Stimulated activated CD4-positive, alpha-beta T cell treated with anti-CD3 and anti-CD28 coated beads, Interleukin-1b, Interleukin-23, amount 100 ng/mL, for 4 hours (primary cell): Measurements from ENCODE around the gene LZTR1.
"Not testable (repeated sequence)": the region's sequence is repeated elsewhere in the genome, so short reads cannot be mapped to it uniquely, and the experiment has no call there.

ENCODE experiments used
- DNase-seq, 2 donors: peaks; one replicate each; pipeline ENCODE4 v3.0.0-alpha.2; 2020; ENCODE audit warnings: low read depth in 2 of 2

The LZTR1 gene

GRCh38 chr22:20996598-20997535, 14.8 kb downstream of the LZTR1 start:
- no peak for DNase-seq

DNA sequence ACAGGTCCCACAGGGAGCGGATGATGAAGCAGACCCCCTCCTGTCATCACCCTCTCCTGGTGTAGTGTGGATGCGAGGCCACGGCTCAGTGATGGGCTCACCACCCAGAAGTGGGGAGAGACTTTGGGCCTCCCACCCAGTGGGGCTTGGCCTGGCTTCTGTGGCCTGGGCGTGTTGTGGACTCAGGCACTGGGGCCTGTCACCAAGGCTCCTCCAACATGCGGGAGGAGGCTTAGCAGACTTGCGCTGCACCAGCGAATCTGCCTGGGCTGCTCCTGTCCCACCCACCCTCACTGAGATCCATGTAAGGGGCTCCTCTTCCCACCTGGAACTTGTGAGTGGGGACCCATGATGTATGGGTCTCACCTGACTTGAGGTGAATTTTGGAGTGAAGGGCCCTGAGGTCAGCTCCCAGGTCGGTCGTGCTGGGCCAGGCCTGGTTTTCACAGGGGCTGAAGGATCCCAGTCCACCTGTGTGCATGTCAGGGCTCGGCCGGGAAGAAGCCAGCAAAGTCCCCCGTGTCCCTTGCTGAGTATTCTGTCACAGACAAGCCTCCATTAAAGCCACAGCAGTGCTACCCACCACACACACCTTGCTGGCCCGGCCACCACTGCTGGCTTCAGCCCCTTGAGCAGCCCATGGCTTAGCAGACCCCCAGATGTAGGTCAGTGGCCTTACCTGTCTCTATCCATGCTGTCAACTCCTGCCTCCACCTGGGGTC, 15.6 kb downstream of the LZTR1 start:
- no peak for DNase-seq

GRCh38 chr22:20998411-20999336, 16.6 kb downstream of the LZTR1 start:
- DNase-seq = no peak

DNA sequence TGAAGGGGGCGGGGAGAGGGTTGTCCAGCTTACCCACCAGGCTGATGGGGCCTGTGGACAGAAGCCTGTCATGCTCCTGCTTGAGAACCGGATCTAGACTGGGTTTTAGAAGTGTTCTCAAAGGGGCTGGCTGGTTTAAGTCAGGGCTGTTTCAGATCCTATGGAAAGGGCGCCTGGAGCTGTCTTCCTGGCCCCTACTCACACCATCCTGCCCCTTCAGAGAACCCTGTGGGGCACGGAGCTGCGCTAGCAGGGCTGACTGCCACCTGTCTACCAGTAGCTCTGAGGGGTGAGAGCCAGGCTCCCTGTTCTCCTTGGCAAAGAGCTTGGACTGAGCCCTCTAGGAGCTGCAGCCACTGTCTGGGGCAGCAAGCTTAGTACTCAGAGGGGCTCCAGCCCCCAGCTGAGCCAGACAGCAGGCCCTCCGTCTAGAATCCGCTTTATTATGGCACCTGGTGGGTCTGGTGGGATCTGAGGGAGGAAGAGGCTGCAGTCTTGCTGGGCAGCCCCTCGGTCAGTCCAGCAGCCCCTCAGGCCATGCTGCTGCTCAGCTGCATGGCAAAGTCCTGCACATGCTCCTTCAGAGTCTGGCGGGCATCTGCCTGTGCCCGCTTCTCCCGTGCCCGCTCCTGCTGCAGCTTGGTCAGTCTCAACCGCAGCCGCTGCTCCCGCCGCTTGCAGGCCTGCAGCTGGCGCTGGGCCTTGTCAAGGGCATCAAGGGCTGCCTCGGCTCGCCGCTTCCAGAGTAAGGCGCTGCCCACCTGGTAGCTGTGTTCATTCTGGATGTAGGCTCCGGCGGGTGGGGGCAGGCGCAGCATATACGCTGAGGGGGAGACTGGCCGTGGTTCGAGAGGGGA, 17.5 kb downstream of the LZTR1 start:
- DNase-seq = no peak

- no peak for DNase-seq
These were observed 18.3 kb downstream of the LZTR1 start for GRCh38 chr22:21000207-21000986.

GRCh38 chr22:21000987-21001600, 19.0 kb downstream of the LZTR1 start:
- DNase-seq = no peak

DNA sequence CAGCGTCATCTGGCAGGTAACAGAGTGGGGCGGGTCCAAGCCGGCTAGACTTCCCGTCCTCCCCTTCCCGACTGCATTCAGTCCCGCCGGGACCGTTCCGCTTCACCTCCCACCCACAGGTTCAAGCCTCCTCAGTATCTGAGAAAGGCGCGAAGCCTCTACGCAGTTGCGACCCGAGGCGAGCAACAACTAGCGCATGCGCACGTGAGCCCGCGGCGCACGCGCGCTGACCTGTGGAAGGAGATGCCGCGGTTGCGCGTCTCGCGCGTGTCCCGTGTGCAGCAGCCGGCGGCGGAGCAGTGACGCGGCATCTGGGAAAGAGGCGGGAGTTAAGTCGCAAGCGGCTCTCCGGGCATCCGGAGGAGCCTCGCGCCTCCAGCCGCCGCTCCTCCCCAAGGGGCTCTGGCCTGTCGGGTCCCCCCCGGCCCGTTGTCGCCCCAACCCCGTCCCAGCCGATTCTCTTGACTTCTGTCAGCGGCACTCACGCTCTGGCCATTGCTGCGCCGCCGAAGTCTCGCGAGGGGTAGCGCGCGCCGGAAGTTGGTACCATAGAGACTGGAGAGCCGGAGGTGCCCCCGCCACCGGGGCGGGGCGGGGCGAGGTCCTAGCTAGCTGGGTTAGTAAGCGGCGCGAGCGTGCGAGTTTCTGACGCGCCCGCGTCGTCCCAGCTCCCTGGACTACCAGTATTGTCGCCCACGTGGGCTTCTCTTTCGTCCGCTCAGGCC, 19.7 kb downstream of the LZTR1 start, which contains the start of gene THAP7:
Gene THAP7, minus strand, starts transcription at position 518 of the 725 bp plus-strand sequence. Its CDS starts 207 bp downstream, at position 311.
- peak; percentile 95 to 97 for DNase-seq

GRCh38 chr22:21003782-21004181, 21.7 kb downstream of the LZTR1 start:
- no peak for DNase-seq

- DNase-seq = not testable (repeated sequence)
These were observed 27.1 kb downstream of the LZTR1 start for GRCh38 chr22:21009208-21009607.

DNA sequence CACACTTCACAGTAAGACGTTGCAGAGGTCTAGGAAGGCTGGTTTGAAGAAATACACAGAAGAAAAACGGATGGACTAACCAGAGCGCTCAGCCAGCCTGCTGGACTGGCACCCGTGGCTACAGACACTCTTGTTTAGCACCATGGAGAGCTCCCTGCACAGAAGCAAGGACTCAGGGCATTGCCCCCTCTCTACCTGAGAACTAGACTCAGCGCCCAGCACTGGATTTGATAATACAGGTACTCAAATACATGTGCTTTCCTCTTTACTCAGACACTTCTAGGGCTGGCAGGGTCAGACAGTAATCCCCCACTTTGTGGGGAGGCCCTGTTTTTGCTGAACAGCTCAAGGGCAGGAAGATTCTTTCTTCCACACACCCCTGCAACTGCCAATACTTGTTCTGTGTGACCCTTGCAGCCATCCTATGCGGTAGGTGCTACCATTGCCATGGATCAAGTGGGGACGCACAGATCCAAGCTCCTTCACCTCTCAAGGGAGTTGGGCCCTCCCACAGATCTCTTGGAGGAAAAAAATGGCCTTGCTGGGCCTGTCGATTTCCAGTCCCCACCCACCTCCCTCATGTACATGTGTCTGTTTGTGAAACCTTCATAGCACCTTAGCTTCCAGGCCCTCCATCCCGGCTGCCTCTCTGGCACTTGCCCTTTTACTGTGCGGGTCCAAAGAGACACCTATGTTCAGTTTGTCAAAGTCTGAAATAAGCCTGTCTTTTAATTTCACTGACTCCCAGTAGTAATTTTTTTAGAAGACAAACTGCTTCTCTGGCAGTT, 27.7 kb downstream of the LZTR1 start:
- no peak for DNase-seq

GRCh38 chr22:21010426-21011113, 28.5 kb downstream of the LZTR1 start:
- DNase-seq = no peak

GRCh38 chr22:21012446-21013407, 30.6 kb downstream of the LZTR1 start:
- DNase-seq = no peak

- no peak for DNase-seq
These were observed 31.6 kb downstream of the LZTR1 start for GRCh38 chr22:21013657-21014201.

DNA sequence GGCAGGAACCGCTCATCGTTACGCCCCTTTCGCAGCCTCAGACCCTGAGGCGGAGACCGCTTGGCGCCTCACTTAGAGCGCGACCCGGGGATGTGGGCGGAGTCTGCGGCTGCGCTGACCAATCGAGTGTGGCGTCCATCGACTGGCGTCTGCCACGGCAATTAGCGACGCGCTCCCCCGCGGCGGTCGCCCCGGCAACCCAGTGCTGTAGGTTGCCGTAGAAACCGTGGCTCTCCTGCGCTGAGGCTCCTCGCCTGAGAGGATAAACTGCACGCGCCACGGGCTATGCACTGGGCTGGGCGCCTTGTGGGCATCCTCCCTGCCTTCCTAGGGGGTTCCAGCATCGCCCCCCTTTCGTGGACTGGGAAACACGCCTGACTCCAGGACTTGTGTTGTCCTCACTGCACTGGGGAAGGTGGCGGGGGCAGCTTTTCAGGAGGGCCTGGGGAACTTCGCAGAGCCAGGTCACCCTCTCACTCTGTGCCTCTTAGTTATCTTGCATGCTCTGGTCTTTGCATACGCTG, 32.2 kb downstream of the LZTR1 start:
- DNase-seq = peak; percentile 42 to 76

- no peak for DNase-seq
These were observed 32.8 kb downstream of the LZTR1 start, which contains the start of gene P2RX6 for GRCh38 chr22:21014726-21015465. P2RX6 (plus strand) TSS chr22:21015165; CDS start chr22:21015175, 10 bp downstream.
